GM18907 (cell line): ENCODE measurements around the gene ITGA6.

Experiments
- ATAC-seq: cut with Tn5 transposase; IDR thresholded peaks from one replicate; pipeline ENCODE4 v1.9.1; 2021; ENCODE audit warnings: mild to moderate bottlenecking, moderate library complexity; ENCODE audit not compliant: unreplicated experiment

The ITGA6 gene

DNA sequence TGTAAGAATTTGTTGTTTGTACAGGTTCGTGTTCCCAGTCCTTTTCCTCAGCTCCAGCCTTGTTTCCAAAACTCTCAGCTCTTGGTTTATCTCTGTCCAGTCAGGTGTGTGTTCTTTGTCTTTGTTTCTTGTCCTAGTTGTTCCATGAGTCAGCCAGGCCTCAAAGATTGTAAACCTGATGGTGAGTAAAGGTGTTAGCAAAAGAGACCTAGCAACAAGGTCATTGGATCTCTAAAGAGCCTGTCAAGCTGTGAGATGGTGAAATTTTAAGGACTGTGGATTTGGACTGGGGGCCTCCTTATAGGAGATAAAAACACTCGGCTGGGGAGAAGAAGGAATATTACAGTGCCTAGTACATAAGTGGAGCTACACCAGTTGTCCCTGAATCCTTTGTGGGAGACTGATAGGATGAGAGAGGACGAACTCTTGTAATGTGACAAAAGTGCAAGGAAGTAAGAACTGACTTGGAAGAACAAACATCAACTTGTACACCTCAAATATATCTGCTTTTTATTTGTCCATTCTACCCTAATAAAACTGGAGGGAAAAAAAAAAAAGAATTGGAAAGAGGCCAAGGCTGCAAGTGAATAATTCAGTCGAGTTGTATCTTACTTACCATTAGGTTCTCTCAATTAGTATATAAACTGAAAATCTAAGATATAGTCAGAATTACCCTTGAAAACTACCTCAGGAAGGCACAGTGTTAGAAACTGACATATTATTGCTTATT, 37.2 kb downstream of the ITGA6 start:
- ATAC-seq, result no peak

DNA sequence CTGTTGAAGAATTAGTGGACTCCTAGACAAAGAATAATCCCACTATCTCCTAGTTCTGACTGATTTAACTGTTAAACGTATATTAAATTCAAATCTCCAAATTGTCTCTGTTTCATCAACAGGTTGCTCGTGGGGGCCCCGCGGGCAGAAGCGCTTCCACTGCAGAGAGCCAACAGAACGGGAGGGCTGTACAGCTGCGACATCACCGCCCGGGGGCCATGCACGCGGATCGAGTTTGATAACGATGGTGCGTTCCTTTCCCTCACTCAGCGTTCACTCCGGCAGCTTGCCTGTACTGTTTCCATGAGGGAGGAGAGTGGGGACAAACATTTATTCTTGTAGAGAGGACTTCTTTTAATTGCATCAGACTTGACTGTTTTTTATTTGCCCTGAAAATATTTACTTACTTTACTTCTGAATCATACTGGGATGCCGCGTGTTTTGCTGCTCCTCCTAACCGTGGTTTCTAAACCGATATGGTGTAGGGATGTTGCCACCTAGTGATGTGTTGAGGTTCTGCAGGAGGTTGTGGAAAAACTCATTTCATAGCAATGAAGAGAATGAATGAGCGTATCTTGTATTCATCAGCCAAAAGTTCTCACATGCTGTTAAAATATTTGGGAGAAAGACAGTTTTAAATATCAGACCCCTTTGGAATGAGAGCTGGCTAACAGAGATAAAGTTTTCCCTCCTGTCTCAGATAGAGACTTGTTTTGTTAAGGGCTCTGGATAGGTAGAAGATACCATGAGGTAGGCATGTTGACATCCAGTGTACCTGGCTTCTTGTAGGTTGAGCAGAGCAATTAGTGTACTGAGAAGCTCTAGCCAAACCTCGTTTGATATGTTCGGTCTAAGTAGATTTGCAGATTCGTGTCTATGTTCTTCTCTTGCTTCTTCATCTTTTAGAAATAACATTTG, 38.3 kb downstream of the ITGA6 start:
- no peak for ATAC-seq

DNA sequence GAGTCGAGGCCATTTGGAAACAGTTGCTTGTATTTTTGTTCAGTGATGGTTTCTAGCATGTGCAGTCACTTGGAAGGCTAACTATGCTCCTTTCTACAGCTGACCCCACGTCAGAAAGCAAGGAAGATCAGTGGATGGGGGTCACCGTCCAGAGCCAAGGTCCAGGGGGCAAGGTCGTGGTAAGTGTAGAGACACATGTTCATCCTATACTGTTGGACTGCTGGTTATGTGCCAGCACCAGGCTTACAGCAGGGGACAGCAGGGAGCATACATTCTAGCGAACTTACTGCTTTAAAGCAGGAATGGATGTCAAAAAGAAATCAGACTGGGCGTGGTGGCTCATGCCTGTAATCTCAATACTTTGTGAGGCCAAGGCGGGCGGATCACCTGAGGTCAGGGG, 40.0 kb downstream of the ITGA6 start:
- no peak for ATAC-seq

DNA sequence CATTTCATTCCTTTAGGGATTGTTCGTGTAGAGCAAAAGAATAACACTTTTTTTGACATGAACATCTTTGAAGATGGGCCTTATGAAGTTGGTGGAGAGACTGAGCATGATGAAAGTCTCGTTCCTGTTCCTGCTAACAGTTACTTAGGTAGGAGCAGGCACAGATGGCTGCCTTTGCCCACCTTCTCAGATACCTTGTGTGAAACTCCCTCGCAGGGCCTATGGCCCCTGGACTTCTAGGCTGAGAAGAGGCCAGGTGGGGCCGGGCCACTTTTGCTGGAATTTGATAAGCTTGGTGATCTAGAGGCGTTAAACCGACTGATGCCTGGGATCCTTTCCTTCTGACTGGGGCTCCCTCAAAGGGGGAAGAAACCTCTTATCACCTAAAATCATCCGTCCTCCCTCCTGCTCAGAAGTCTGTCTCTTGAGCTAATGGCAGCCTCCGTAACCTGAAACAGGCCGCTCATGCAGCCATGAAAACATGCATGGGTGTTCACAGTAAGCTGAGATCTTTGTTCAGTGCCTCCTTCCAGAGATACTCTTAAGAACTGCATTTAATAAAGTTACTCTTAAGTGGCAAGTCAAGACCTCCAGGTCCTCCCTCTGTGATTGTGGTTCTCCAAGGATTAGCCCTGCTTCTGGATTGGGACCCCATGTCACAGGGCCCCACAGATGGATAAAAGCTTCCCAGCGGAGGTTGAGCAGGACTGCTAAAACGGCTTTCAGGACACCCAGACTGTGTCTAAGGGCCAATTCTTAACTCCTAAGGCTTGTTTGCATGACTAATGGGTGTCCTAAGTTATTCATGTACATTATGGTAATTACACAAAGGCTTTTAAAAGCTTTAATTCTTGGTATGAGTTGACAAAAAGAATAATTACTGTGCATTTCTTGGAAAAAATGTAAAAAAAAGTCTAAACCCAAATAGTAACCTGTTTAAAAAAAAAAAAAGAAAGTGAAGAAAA, 43.9 kb downstream of the ITGA6 start:
- ATAC-seq, result no peak

DNA sequence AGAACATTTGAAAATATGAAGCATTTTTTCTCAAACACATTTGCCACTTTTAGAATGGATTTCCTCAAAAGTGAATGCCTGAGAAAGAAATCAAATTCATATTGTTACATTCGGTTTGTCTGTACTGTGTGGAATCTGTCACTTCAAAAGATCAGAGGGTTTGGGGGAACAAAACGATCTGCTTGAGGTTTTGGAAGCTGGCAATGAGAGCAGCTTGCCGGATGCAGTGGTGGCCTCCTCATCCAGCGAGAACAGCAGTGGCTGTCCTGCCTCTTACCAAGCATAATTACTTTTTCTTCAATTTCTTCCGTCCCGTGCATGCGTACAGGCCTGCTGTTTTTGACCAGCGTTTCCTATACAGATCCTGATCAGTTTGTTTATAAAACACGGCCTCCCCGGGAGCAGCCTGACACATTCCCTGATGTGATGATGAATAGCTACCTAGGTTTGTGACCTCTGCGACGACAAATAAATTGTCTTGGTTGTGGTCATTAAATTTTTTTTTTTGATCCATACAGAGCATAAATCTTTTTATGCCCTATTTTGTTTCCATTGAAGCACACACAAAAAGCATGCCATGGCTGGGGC, 45.2 kb downstream of the ITGA6 start:
- no peak for ATAC-seq

DNA sequence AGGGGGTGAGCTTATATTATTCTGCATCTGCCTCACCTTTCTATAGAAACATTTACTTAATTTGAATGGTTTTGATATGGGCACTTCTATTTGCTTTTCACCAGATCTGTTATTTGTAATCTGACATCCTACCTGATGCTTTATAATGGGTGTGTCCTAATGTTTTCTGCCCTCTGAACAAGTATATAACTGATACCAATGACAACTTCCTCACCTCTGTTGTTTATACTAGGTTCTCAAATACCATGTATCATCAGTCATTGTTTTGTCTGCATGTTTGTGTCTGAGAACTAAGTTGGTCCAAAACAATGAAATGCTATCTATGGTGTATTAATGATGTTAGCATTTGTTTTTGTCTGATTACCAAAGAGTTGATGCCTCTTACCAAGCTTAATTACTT, 45.8 kb downstream of the ITGA6 start:
- no peak for ATAC-seq

DNA sequence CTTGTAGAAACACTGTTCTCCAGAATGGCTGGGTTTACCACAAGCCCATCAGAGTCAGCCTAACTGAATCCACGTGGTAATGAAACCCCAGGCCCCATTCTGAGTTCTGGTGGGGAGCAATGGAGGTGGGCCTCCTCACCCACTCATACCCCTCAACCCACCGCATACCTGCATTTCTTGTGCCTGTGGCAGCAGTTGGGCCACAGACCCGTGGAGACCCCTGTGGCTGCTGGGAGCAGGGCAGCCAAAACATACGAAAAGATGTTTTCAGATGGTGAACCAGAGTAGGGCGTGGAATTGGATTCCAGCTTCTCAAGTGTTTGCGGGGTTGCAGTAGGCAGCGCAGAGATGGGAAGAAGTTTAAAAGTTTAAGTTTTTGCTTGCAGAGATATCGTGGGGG, 51.0 kb downstream of the ITGA6 start:
- no peak for ATAC-seq

DNA sequence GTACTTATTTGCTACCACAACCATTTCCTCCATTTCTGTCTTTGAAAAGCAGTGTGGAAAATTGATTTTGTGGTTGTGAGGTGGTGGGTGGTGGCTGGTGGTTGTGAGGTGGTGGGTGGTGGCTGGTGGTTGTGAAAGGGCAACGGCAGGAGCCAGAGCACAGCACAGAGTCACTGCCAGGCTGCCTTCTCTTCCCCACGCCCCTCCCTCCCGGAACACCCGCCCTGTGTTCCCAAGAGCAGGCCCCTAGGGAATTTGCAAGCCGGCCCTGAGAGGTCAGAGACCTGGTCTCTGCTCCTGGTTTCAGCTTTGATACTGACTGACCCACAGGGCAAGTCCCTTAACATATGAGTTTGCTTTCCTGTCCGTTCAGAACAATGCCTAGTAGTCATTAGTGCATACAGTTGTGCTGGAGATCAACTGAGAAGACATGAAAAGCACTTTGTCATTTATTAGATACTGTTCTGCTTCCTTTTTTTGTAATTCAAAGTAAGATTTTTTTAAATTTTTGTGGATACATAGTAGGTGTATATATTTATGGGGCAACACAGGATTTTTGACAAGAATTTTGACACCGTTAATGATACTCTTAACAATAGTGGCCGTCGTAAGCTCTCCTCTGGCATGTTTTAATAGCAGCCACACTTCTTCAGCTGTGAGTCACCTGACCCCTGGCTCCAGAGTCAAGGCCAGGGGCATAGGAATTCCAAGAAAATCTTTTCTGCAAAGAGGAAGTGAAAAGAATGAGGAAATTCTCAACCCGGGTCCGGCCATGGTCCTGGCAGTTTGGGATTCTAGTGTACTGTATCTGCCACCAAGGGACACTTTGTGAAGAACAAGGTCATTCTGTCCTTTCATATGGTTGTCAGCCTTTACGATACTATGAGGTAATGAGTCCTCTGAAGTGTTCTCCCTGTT, 53.2 kb downstream of the ITGA6 start:
- no peak for ATAC-seq

DNA sequence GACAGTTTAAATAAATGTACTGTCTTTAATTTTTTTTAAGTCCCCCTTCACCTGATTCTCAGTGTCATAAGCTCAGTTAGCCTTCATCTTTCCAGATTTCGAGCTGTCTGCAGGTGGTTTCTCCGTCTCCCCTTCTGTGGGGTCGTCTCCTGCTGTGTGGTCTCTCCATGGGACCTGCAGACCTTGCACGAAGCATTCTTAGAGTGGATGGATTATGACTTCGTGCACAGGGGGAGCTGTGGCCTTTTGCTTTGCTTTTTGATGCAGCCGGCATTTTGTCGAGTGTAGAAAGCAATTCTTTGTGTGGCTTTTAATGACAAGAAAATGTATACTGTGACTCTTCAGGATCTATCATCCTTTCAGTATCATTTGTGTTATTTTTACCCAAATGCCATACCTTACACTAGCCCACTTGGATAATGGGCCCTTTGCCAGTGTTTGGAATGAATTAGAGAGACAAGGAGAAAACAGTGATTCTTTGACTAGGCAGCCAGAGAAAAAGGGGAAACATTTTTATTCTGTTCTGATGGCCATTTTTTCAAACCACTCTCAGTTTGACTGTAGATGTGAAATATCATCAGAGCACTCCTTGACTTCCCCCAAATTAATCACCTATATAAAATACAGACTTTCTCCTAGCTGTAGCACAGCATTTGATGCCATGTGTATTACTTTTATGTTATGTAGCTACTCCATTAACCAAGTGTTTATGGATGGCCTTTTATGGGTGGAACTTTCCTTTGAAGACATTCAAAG, 54.3 kb downstream of the ITGA6 start:
- ATAC-seq, result no peak

DNA sequence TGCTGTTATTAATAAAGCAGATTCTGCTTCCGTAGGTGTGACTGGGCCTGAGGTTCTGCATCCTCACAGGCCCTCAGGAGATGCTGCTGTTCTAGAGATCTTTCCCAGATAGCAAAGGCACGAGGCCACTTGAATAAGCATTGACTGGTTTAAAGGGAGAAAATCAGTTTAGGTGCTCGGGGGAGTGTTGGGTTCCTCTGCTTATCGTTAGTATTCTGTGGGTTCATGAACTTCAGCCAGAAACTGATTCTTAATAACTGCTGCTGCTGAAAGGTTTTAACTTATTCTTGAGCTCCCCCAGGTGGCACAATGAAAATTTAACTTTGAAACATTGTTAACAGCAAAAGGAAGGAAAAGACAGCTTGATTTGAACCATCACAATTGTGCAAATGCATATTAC, 56.9 kb downstream of the ITGA6 start:
- no peak for ATAC-seq

DNA sequence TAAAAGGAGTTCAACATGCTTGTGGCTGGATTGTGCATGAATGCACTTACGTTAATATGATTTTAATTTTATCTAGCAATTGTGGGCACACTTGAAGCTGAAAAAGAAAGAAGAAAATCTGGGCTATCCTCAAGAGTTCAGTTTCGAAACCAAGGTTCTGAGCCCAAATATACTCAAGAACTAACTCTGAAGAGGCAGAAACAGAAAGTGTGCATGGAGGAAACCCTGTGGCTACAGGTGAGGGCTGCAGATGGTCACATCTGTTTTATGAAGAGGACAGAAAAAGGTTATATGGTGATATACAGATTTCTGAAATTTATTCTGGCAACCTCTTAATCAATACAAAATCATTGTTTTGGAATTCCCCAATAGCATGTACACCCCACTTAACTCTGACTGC, 57.3 kb downstream of the ITGA6 start:
- ATAC-seq, result no peak

DNA sequence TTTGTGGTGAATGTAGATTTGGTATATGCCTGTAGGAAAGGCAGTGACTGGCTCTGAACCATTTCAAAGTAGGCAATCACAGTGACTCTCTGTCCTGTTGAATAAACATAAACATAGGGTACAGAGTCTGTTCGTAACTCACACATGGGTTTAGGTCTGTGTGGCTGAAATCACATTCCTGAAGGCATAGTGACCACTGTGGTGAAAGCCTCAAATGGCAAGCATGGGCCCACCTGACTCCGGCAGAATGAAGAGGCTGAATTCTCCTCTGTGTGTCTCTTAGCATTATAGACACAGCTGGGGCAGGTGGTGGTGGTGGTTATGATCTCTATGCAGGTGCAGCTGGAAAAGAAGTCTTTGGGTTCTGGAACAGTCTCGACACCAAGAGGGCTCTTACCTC, 61.2 kb downstream of the ITGA6 start:
- no peak for ATAC-seq

DNA sequence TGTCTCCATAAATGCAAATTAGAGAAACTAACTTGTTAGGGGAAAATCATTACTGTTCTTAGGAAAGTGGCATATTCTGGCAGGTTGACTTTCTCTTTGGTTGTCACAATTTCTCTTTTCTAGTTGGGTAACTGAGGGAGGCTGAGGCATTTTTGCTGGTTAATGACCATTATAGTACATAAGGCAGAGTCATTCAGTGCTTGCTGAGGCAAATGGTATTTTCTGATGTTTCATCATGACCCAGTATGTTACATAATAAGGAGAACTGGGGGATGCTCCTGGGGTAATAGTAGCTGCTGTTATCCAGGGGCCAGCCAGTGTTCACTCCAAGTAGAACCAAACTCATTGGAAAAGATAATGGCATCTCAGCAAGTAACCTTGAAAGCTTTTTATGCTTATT, 62.3 kb downstream of the ITGA6 start:
- ATAC-seq, result no peak

DNA sequence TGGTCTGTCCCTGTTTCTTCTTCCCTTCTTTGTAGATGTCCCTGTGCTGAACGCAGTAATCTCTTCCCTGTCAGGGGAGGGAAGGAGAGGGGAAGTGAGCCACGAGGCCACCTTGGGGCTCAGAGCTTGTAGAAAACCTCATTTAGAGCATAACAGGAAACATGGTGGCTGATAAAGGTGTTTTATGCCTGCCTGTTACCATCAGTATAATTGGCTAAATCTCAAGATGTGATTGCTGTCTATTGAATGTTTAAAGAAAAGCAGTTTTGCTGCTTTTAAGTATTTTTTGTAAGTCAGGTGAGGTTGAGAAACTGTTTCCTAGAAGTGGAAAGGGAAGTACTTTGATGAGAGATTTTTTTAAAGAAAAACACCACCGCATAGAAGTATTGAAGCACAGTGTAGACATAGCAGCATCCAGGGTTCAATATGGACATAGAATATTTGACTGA, 68.8 kb downstream of the ITGA6 start:
- ATAC-seq, result no peak

DNA sequence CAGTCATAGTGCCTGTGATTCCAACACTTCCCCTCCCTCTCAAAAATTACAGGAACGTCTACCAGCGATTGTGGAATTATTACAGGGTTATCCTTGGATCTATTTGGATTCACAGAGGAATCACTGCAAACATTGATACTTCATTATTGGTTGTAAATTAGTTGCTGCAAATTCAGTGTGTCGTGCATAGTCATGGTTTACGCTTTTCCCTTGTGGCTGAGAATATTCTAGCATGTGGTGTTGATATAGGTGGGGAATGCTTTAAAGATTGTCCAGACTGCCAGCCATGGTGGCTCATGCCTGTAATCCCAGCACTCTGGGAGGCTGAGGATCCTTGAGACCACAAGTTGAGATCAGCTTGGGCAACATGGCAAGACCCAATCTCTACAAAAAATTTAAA, 79.8 kb downstream of the ITGA6 start:
- no peak for ATAC-seq

DNA sequence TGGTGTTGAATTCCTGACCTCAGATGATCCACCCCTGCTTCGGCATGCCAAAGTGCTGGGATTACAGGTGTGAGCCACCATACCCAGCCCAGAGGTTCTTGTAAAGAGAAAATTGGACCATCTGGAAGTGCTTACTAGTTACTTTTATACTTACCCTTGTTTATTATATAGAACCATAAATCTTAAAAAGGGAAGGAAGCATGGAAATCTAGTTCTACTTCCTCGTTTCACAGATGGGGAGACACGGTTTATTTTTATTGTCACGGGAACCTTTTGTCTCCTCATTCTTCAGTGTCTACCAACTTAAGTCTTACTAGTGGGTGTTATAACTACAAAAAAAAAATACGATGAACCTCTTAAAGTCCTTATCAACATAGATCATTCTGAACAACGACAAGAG, 82.7 kb downstream of the ITGA6 start:
- no peak for ATAC-seq

DNA sequence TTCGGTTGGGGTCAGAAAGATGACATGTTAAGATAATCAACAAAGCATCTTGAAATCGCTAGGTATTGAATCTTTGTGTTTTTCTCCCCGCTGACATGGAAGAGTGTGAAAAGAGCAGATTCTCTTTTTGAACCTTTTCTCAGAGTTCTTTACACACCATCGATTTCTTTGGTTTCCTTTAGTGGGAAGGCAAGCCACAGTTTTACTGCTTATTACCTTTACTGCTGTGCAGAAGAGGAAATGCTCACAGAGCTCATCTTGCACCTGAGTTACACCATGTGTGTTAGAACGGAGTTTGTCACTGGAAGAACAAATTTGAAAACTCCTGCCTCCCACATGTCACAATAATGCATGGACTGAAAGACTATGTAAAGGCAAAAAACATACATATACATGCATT, 83.2 kb downstream of the ITGA6 start:
- ATAC-seq, result no peak

DNA sequence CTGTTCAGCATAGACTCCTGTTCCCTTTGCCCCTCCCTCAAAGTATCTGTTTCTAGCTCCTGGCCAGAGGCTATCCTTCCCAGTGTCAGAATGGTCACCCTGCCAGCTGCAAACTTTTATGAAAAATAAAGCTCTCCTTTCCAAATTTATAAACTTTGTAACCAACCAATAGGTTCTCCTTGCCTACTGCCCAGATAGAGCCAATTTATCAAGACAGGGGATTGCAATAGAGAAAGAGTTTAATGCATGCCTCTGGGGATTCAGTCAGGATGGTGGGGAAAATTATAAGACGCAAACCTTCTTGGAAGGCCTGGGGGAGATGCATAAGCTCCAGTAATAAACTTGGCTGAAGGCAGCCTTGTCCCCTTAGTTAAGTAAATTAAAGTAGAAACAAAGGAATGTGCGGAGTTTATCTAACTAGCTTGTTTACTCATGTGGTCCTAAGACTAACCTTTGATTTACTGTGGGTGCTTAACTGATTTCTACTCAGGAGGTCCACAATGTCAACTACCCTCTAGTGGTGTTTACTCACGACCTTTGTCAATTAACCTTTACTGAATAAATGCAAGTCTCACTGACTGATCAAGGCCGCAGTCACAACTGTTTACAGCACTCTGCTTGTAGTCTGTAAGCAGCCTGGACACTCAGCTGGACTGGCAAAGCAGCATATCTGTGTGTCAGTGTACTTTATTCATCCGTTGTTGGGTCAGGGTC, 85.6 kb downstream of the ITGA6 start:
- ATAC-seq, result no peak
